ENCODE data around the gene RBM28.
"Not testable (repeated sequence)": the region's sequence is repeated elsewhere in the genome, so short reads cannot be mapped to it uniquely, and the experiment has no call there.

The RBM28 gene

DNA sequence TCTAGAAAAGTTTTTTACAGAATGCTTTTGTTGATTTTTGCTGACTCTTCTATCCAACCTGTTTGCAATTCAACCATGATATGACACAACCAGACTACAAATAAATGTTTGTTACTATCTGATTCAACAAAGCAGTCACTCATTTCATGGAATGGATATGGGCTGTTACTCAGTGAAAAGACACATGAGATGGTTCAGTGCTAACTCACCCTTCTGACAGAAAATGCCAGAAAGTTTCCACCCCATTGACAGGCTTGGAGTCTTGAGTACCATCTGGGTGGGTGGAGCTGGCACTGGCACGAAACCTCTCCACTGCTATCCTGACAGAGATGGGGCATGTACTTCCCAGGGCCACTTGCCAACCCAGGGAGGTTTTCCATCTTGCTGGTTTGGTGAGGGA lies 39.5 kb downstream of the RBM28 start:
- TF ChIP-seq, protein P1, sequence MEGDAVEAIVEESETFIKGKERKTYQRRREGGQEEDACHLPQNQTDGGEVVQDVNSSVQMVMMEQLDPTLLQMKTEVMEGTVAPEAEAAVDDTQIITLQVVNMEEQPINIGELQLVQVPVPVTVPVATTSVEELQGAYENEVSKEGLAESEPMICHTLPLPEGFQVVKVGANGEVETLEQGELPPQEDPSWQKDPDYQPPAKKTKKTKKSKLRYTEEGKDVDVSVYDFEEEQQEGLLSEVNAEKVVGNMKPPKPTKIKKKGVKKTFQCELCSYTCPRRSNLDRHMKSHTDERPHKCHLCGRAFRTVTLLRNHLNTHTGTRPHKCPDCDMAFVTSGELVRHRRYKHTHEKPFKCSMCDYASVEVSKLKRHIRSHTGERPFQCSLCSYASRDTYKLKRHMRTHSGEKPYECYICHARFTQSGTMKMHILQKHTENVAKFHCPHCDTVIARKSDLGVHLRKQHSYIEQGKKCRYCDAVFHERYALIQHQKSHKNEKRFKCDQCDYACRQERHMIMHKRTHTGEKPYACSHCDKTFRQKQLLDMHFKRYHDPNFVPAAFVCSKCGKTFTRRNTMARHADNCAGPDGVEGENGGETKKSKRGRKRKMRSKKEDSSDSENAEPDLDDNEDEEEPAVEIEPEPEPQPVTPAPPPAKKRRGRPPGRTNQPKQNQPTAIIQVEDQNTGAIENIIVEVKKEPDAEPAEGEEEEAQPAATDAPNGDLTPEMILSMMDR (IDR thresholded peaks at IDR 0.05; ENCODE audit: low read depth, low read length): no peak

DNA sequence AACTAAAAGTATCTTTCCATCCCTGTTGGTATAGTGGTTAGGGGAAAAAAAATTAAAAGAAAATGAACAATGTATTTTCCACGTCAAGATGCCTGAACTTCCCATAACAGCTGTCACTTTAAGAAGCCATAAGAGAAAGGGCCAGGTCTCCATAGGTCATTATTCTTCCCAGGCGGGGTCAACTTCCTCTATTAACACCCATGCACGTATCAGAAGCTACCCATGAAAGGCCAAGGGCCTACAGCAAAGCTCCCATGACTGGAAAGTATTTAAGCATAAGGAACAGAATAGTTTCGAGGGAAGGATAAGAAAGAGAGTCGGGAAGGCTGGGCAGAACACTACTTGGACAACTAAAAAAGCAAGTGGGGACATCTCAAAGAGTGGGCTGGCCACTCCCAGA lies 40.1 kb downstream of the RBM28 start:
- Histone ChIP-seq H3K9me3 (ENCODE audit: severe bottlenecking) (no peaks in the 10 kb centered on the region), H3K4me3 (ENCODE audit: low read depth, low read length) (no peak overlapping the region), H3K27me3 (ENCODE audit: insufficient read depth, low read depth, severe bottlenecking) (no peaks in the 10 kb centered on the region), H3K36me3 (peaks cover 31% of the 10 kb centered on the region), H3K27ac (no peak overlapping the region)
- TF ChIP-seq, protein P1 (IDR thresholded peaks at IDR 0.05; ENCODE audit: low read depth, low read length): no peak
- DNase-seq: no peak

More for the DNA sequence above, 39.5 kb downstream of the RBM28 start:
- H3K36me3 ChIP-seq: peaks cover 34% of the 10 kb centered on the region
- no peak overlapping the region for H3K27ac ChIP-seq
- H3K4me3 ChIP-seq (ENCODE audit: low read depth, low read length): no peak overlapping the region
- no peaks in the 10 kb centered on the region for H3K27me3 ChIP-seq (ENCODE audit: insufficient read depth, low read depth, severe bottlenecking)
- H3K9me3 ChIP-seq (ENCODE audit: severe bottlenecking): no peaks in the 10 kb centered on the region
- no peak for DNase-seq

DNA sequence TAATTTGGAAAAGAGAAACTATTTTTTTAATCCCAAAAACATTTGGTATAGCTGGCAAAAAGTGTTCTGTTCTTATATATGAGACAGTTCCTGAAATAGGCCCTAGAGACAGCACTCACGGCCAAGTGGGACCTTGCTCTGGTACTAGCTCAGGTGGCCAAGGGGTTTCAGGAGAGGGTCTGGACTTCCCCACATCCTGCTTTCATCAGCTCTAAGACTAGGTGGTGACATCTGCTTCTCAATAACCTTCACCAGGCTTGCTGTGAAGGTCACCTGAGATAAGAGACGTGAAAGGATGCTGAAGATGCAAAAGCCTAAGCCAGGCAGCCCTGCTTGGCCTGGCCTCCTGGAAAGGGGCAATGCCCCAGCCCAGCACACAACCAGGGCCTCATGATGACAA lies 40.6 kb downstream of the RBM28 start:
- Histone ChIP-seq H3K27ac (no peak overlapping the region), H3K27me3 (ENCODE audit: insufficient read depth, low read depth, severe bottlenecking) (no peaks in the 10 kb centered on the region), H3K4me3 (ENCODE audit: low read depth, low read length) (no peak overlapping the region), H3K9me3 (ENCODE audit: severe bottlenecking) (no peaks in the 10 kb centered on the region), H3K36me3 (peaks cover 26% of the 10 kb centered on the region)
- DNase-seq: no peak
- TF ChIP-seq, protein P1 (IDR thresholded peaks at IDR 0.05; ENCODE audit: low read depth, low read length): no peak

DNA sequence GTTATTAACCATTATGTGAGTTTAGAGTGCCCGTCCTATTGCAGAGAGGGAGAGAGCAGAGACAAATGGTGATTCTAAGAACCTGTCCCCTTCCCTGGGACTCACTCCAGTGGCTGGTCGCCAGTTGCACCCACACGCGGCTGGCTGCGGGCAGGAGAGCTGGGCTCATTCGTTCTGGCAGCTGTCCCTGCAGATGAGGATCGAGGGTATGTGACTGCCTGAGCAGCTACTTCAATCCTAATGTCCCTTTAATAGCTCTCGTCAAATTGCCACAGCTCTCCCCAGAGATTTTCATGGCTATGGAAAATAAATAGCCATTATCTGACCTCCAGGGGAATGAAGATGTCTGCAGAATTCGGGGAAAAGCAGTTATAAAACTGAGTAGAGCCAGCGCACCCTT lies 41.6 kb downstream of the RBM28 start:
- no peaks in the 10 kb centered on the region for H3K9me3 ChIP-seq (ENCODE audit: severe bottlenecking)
- no peak overlapping the region for H3K4me3 ChIP-seq (ENCODE audit: low read depth, low read length)
- H3K36me3 ChIP-seq: peaks cover 18% of the 10 kb centered on the region
- H3K27me3 ChIP-seq (ENCODE audit: insufficient read depth, low read depth, severe bottlenecking): no peaks in the 10 kb centered on the region
- H3K27ac ChIP-seq: no peak overlapping the region
- DNase-seq: no peak
- TF ChIP-seq, protein P1 (IDR thresholded peaks at IDR 0.05; ENCODE audit: low read depth, low read length): no peak

DNA sequence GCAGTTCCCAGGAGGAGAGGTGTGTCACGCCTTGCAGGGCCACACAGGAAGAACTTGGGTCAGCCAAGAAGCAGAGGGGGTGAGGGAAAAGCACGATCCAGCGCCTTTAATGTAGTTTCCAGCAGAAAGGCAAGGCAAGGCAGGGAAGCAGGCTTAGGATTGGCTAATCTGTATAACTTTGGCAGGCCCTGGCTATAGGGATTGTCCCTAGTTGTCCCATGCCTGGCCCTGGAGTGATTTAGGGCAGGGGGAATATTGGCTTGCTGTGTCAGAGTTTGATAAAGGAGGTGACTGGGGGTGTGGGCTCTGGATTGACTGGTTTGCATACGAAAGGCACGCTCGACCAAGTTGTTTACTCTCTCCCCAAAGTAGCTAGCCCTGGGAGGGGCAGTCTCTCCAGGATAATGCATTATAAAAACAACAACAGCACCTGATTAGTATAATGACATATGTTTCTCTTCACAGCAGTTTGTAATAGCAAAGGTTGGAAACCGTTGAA lies 44.5 kb downstream of the RBM28 start:
- no peaks in the 10 kb centered on the region; the same call in 1 of the 2 replicates for H3K36me3 ChIP-seq
- H3K27me3 ChIP-seq (ENCODE audit: insufficient read depth, low read depth, severe bottlenecking): no peaks in the 10 kb centered on the region
- no peak for DNase-seq
- no peak overlapping the region for H3K27ac ChIP-seq
- no peaks in the 10 kb centered on the region for H3K9me3 ChIP-seq (ENCODE audit: severe bottlenecking)
- no peak overlapping the region for H3K4me3 ChIP-seq (ENCODE audit: low read depth, low read length)
- TF ChIP-seq, protein P1 (IDR thresholded peaks at IDR 0.05; ENCODE audit: low read depth, low read length): no peak

DNA sequence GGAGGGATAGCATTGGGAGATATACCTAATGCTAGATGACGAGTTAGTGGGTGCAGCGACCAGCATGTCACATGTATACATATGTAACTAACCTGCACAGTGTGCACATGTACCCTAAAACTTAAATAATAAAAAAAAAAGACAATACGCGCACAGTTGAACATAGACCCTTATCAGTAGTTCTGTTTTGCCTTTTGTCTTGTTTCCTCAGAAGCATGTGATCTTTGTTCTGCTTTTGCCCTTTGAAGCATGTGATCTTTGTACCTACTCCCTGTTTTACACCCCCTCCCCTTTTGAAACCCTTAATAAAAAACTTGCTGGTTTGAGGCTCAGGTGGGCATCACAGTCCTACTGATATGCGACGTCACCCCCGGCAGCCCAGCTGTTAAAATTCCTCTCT lies 45.7 kb downstream of the RBM28 start:
- not testable (repeated sequence) for H3K27me3 ChIP-seq (ENCODE audit: insufficient read depth, low read depth, severe bottlenecking); H3K36me3 ChIP-seq; DNase-seq; H3K9me3 ChIP-seq (ENCODE audit: severe bottlenecking); H3K4me3 ChIP-seq (ENCODE audit: low read depth, low read length); H3K27ac ChIP-seq

All from WERI-Rb-1 (cell line).